ENCODE data around the gene SH3BP4. TPM values are rescaled to one million over a fixed set of nuclear protein-coding genes. Genes with fewer than 3 reads are reported as not detected.

The SH3BP4 gene
- total and polyA plus RNA-seq, 2 of the 8 experiments (the other 6 are each of a cell fraction or from before 2014, with no cell fraction given): 28.3 to 35.4 TPM

GRCh38 chr2:234951664-234952269, at the start of gene SH3BP4 (continued):
- no peak for TF ChIP-seq CHD7 (IDR thresholded peaks at IDR 0.05; ENCODE audit: insufficient replicate concordance, low read length)
- TF ChIP-seq SIX5 (IDR thresholded peaks at IDR 0.05; ENCODE audit: low read depth, low read length): no peak
- no peak for TF ChIP-seq SP1 (IDR thresholded peaks at IDR 0.05; ENCODE audit: low read depth, low read length)
- TF ChIP-seq EP300 (IDR thresholded peaks at IDR 0.05; ENCODE audit: borderline replicate concordance in 1 of 2, low read depth in 2 of 2, low read length in 2 of 2): no peak
- TF ChIP-seq YY1 (IDR thresholded peaks at IDR 0.05; ENCODE audit: low read depth, low read length): peak; percentile 19; the same call in 1 of the 2 replicates
- no peak for TF ChIP-seq RXRA (IDR thresholded peaks at IDR 0.05; ENCODE audit: insufficient read depth, low read depth, low read length)
- no peak for TF ChIP-seq CHD2 (IDR thresholded peaks at IDR 0.05; ENCODE audit: low read length)
- 0 out of 3 replicates have a peak, but pooled peaks of 1 of the 2 experiments have one; percentile 11 for TF ChIP-seq POLR2A (IDR thresholded peaks at IDR 0.05; ENCODE audit: control extremely low read depth in 1 of 2, low read depth in 2 of 2, low read length in 2 of 2)
- no peak for TF ChIP-seq RFX5 (IDR thresholded peaks at IDR 0.05; ENCODE audit: borderline replicate concordance, low read depth, low read length)
